Measurements from ENCODE around the gene MARCHF3. TPM values are rescaled to one million over a fixed set of nuclear protein-coding genes. Genes with fewer than 3 reads are reported as not detected.
"Not testable (repeated sequence)": the region's sequence is repeated elsewhere in the genome, so short reads cannot be mapped to it uniquely, and the experiment has no call there.

MARCHF3 gene
- total and polyA plus RNA-seq, 2 donors (not counting 1 experiment from before 2014, with no cell fraction given): 8.6 to 11.6 TPM

GRCh38 chr5:127055880-127056653, 25.7 kb upstream of the MARCHF3 start:
- H3K27me3 ChIP-seq (ENCODE audit: control insufficient read depth, insufficient read depth, low read length): no peaks in the 10 kb centered on the region
- H3K4me1 ChIP-seq (ENCODE audit: control insufficient read depth, extremely low read depth, insufficient read depth, low read length): no peaks in the 10 kb centered on the region
- DNase-seq (ENCODE audit: low read depth in 2 of 2): no peak
- no peaks in the 10 kb centered on the region for H3K36me3 ChIP-seq (ENCODE audit: control insufficient read depth, insufficient read depth, low read length)
- H4K20me1 ChIP-seq (ENCODE audit: control insufficient read depth, extremely low read depth, insufficient read depth, low read length): no peaks in the 10 kb centered on the region
- no peak overlapping the region for H3K9ac ChIP-seq (ENCODE audit: insufficient read depth, low read length)
- no peaks in the 10 kb centered on the region for H3K79me2 ChIP-seq (ENCODE audit: control insufficient read depth, insufficient read depth, low read length)
- H2AFZ ChIP-seq (ENCODE audit: low read length): no peak overlapping the region
- H3K9me3 ChIP-seq (ENCODE audit: control insufficient read depth, insufficient read depth, low read depth, low read length): no peaks in the 10 kb centered on the region
- no peak overlapping the region for H3K4me2 ChIP-seq (ENCODE audit: extremely low read depth, insufficient read depth, low read length)
- H3K4me3 ChIP-seq (replicated peaks in 1 of 4; ENCODE audit: control extremely low read depth in 1 of 4, insufficient read depth in 1 of 4, low read depth in 3 of 4, low read length in 4 of 4): no peak overlapping the region
- H3K27ac ChIP-seq (ENCODE audit: insufficient read depth, low read length): no peak overlapping the region
- TF ChIP-seq CTCF (conservative IDR thresholded peaks at IDR 0.05 in 1 of 2, IDR thresholded peaks at IDR 0.05 in 1 of 2; ENCODE audit: low read depth in 1 of 2, low read length in 2 of 2): no peak
- no peak for TF ChIP-seq EZH2 (IDR thresholded peaks at IDR 0.05; ENCODE audit: low read length, missing control alignments)

DNA sequence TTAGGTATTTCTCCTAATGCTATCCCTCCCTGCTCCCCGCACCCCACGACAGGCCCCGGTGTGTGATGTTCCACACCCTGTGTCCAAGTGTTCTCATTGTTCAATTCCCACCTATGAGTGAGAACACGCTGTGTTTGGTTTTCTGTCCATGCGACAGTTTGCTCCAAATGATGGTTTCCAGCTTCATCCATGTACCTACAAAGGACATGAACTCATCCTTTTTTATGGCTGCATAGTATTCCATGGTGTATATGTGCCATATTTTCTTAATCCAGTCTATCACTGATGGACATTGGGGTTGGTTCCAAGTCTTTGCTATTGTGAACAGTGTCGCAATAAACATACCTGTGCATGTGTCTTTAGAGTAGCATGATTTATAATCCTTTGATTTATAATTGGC, 23.2 kb upstream of the MARCHF3 start:
- H4K20me1 ChIP-seq (ENCODE audit: control insufficient read depth, extremely low read depth, insufficient read depth, low read length); H3K9me3 ChIP-seq (ENCODE audit: control insufficient read depth, insufficient read depth, low read depth, low read length); H3K4me2 ChIP-seq (ENCODE audit: extremely low read depth, insufficient read depth, low read length); H3K79me2 ChIP-seq (ENCODE audit: control insufficient read depth, insufficient read depth, low read length); DNase-seq (ENCODE audit: low read depth in 2 of 2); H3K36me3 ChIP-seq (ENCODE audit: control insufficient read depth, insufficient read depth, low read length); H2AFZ ChIP-seq (ENCODE audit: low read length); H3K27ac ChIP-seq (ENCODE audit: insufficient read depth, low read length); H3K4me1 ChIP-seq (ENCODE audit: control insufficient read depth, extremely low read depth, insufficient read depth, low read length); H3K4me3 ChIP-seq (replicated peaks in 1 of 4; ENCODE audit: control extremely low read depth in 1 of 4, insufficient read depth in 1 of 4, low read depth in 3 of 4, low read length in 4 of 4); H3K9ac ChIP-seq (ENCODE audit: insufficient read depth, low read length); H3K27me3 ChIP-seq (ENCODE audit: control insufficient read depth, insufficient read depth, low read length): not testable (repeated sequence)

GRCh38 chr5:127053049-127053448, 22.7 kb upstream of the MARCHF3 start:
- no peak overlapping the region for H2AFZ ChIP-seq (ENCODE audit: low read length)
- no peak overlapping the region for H3K4me3 ChIP-seq (replicated peaks in 1 of 4; ENCODE audit: control extremely low read depth in 1 of 4, insufficient read depth in 1 of 4, low read depth in 3 of 4, low read length in 4 of 4)
- H3K4me2 ChIP-seq (ENCODE audit: extremely low read depth, insufficient read depth, low read length): no peak overlapping the region
- H3K27ac ChIP-seq (ENCODE audit: insufficient read depth, low read length): no peak overlapping the region
- no peaks in the 10 kb centered on the region for H4K20me1 ChIP-seq (ENCODE audit: control insufficient read depth, extremely low read depth, insufficient read depth, low read length)
- no peaks in the 10 kb centered on the region for H3K9me3 ChIP-seq (ENCODE audit: control insufficient read depth, insufficient read depth, low read depth, low read length)
- no peak for DNase-seq (ENCODE audit: low read depth in 2 of 2)
- H3K36me3 ChIP-seq (ENCODE audit: control insufficient read depth, insufficient read depth, low read length): no peaks in the 10 kb centered on the region
- H3K79me2 ChIP-seq (ENCODE audit: control insufficient read depth, insufficient read depth, low read length): no peaks in the 10 kb centered on the region
- TF ChIP-seq EZH2 (IDR thresholded peaks at IDR 0.05; ENCODE audit: low read length, missing control alignments) (no peak), CTCF (conservative IDR thresholded peaks at IDR 0.05 in 1 of 2, IDR thresholded peaks at IDR 0.05 in 1 of 2; ENCODE audit: low read depth in 1 of 2, low read length in 2 of 2) (no peak)
- H3K27me3 ChIP-seq (ENCODE audit: control insufficient read depth, insufficient read depth, low read length): no peaks in the 10 kb centered on the region
- H3K9ac ChIP-seq (ENCODE audit: insufficient read depth, low read length): no peak overlapping the region
- H3K4me1 ChIP-seq (ENCODE audit: control insufficient read depth, extremely low read depth, insufficient read depth, low read length): no peaks in the 10 kb centered on the region

All from fibroblast of lung (primary cell).